Measurements from ENCODE around the gene ZNF565. TPM values are rescaled to one million over a fixed set of nuclear protein-coding genes. Genes with fewer than 3 reads are reported as not detected.
"Not testable (repeated sequence)": the region's sequence is repeated elsewhere in the genome, so short reads cannot be mapped to it uniquely, and the experiment has no call there.

ZNF565 gene
- total and polyA plus RNA-seq, 3 donors from 2014 or later = 7.7 to 11.6 (median 10.3) TPM

- no peak overlapping the region for H3K27ac ChIP-seq
- 84 to 90% methylated on average over 9 to 10 of the region's 10 CpGs for WGBS, 2 donors
- no peaks in the 10 kb centered on the region for H3K4me1 ChIP-seq
- H3K27me3 ChIP-seq = no peaks in the 10 kb centered on the region
- no peak for DNase-seq
- no peaks in the 10 kb centered on the region for H3K9me3 ChIP-seq
- intact Hi-C loops (cut with DNase I; ENCODE audit: low total_unique reads) = no loop called here
- no peak overlapping the region for H3K4me3 ChIP-seq
- no peak for TF ChIP-seq CTCF (IDR thresholded peaks at IDR 0.05)
- TF ChIP-seq POLR2A (IDR thresholded peaks at IDR 0.05) = no peak
- no peaks in the 10 kb centered on the region for H3K36me3 ChIP-seq (ENCODE audit: low read depth, missing control alignments)
Observed at GRCh38 chr19:36183245-36183628, 31.2 kb downstream of the ZNF565 start.

- H3K9me3 ChIP-seq = no peaks in the 10 kb centered on the region
Observed at GRCh38 chr19:36182612-36183244, 31.7 kb downstream of the ZNF565 start.

GRCh38 chr19:36179077-36179476, 35.4 kb downstream of the ZNF565 start:
- intact Hi-C loops (cut with DNase I; ENCODE audit: low total_unique reads); H3K27me3 ChIP-seq; H3K27ac ChIP-seq; H3K4me3 ChIP-seq; H3K9me3 ChIP-seq; H3K4me1 ChIP-seq; DNase-seq; H3K36me3 ChIP-seq (ENCODE audit: low read depth, missing control alignments): not testable (repeated sequence)
- 37 to 76% methylated on average over 2 of the region's 2 CpGs for WGBS, 2 donors

More at GRCh38 chr19:36182612-36183244, 31.7 kb downstream of the ZNF565 start:
- no peak for DNase-seq
- no peak overlapping the region for H3K27ac ChIP-seq
- H3K27me3 ChIP-seq = no peaks in the 10 kb centered on the region
- WGBS, 2 donors = 90% methylated on average over 17 of the region's 17 CpGs
- H3K4me1 ChIP-seq = no peaks in the 10 kb centered on the region
- no peak overlapping the region for H3K4me3 ChIP-seq
- TF ChIP-seq POLR2A (IDR thresholded peaks at IDR 0.05) (no peak), CTCF (IDR thresholded peaks at IDR 0.05) (no peak)
- H3K36me3 ChIP-seq (ENCODE audit: low read depth, missing control alignments) = no peaks in the 10 kb centered on the region
- intact Hi-C loops (cut with DNase I; ENCODE audit: low total_unique reads) = no loop called here

GRCh38 chr19:36173846-36174245, 40.6 kb downstream of the ZNF565 start:
- H3K27ac ChIP-seq; H3K9me3 ChIP-seq; DNase-seq; H3K36me3 ChIP-seq (ENCODE audit: low read depth, missing control alignments); H3K27me3 ChIP-seq; H3K4me3 ChIP-seq; H3K4me1 ChIP-seq: not testable (repeated sequence)
- WGBS, 2 donors = 79 to 82% methylated on average over 8 of the region's 8 CpGs
- intact Hi-C loops (cut with DNase I; ENCODE audit: low total_unique reads) = loop anchor here (5.0 kb wide), 1 partner anchor 47 kb away; no protein-coding TSS in a partner anchor

- no peak for TF ChIP-seq POLR2A (IDR thresholded peaks at IDR 0.05)
- TF ChIP-seq CTCF (IDR thresholded peaks at IDR 0.05) = no peak
- intact Hi-C loops (cut with DNase I; ENCODE audit: low total_unique reads) = loop anchor here (5.0 kb wide), 1 partner anchor 46 kb away; no protein-coding TSS in a partner anchor
- Histone ChIP-seq H3K27me3 (no peaks in the 10 kb centered on the region), H3K27ac (no peak overlapping the region), H3K4me1 (no peaks in the 10 kb centered on the region), H3K36me3 (ENCODE audit: low read depth, missing control alignments) (no peaks in the 10 kb centered on the region), H3K9me3 (no peaks in the 10 kb centered on the region), H3K4me3 (no peak overlapping the region)
- WGBS, 2 donors = 94 to 96% methylated on average over 5 of the region's 5 CpGs
- DNase-seq = no peak
Observed at GRCh38 chr19:36172852-36173251, 41.6 kb downstream of the ZNF565 start.

All from testis (tissue), 3 donors.